SK-N-SH treated with all-trans-retinoic acid at 6 μM for 48 hours (cell line): ENCODE measurements around the gene RYR1.

Experiments
- ATAC-seq: fragments of 200-7000 bp; cut with Tn5 transposase; 3 replicates; pipeline ENCODE4 v1.9.1; 2020; ENCODE audit warnings: mild to moderate bottlenecking, moderate library complexity
- ARNTL ChIP-seq: fragments of 450-650 bp; formaldehyde crosslinking; IDR thresholded peaks from 2 replicates; pipeline ENCODE4 v1.5.0; 2020; ENCODE audit warnings: low read depth, mild to moderate bottlenecking, moderate library complexity, borderline replicate concordance
- BACH2 ChIP-seq: fragments of 250-450 bp; sonication (Bioruptor Pico); IDR thresholded peaks from 2 replicates; pipeline ENCODE4 v1.9.0; 2021; ENCODE audit warnings: mild to moderate bottlenecking, borderline replicate concordance
- CREB5 ChIP-seq: fragments of 250-450 bp; sonication (Bioruptor Pico); IDR thresholded peaks from 2 replicates; pipeline ENCODE4 v1.5.1; 2020; ENCODE audit warnings: low read depth, mild to moderate bottlenecking, moderate library complexity
- CSDC2 ChIP-seq: fragments of 250-450 bp; sonication (Bioruptor Pico); IDR thresholded peaks from 2 replicates; pipeline ENCODE4 v1.5.0; 2020; ENCODE audit warnings: mild to moderate bottlenecking, moderate library complexity
- CSRNP3 ChIP-seq: fragments of 250-450 bp; sonication (Bioruptor Pico); IDR thresholded peaks from 2 replicates; pipeline ENCODE4 v1.5.1; 2021; ENCODE audit warnings: mild to moderate bottlenecking, moderate library complexity
- ESRRG ChIP-seq: fragments of 250-450 bp; sonication (Bioruptor Pico); IDR thresholded peaks from 2 replicates; pipeline ENCODE4 v1.6.1; 2021; ENCODE audit warnings: mild to moderate bottlenecking
- GLIS3 ChIP-seq: fragments of 250-450 bp; sonication (Bioruptor Pico); IDR thresholded peaks from 2 replicates; pipeline ENCODE4 v1.5.0; 2020; ENCODE audit warnings: mild to moderate bottlenecking, moderate library complexity
- ISL1 ChIP-seq: fragments of 250-450 bp; sonication (Bioruptor Pico); IDR thresholded peaks from 2 replicates; pipeline ENCODE4 v2.1.2; 2022; ENCODE audit warnings: mild to moderate bottlenecking, moderate library complexity
- PATZ1 ChIP-seq: fragments of 250-450 bp; sonication (Bioruptor Pico); IDR thresholded peaks from 2 replicates; pipeline ENCODE4 v1.8.0; 2020; ENCODE audit warnings: mild to moderate bottlenecking, moderate library complexity, borderline replicate concordance
- POU6F1 ChIP-seq: fragments of 250-450 bp; sonication (Bioruptor Pico); IDR thresholded peaks from 2 replicates; pipeline ENCODE4 v1.8.0; 2021; ENCODE audit warnings: low read depth, mild to moderate bottlenecking, moderate library complexity, borderline replicate concordance
- PPARA ChIP-seq: fragments of 250-450 bp; sonication (Bioruptor Pico); IDR thresholded peaks from 2 replicates; pipeline ENCODE4 v1.5.0; 2020; ENCODE audit warnings: mild to moderate bottlenecking, borderline replicate concordance
- RARB ChIP-seq: fragments of 250-450 bp; sonication (Bioruptor Pico); IDR thresholded peaks from 2 replicates; pipeline ENCODE4 v1.8.0; 2021; ENCODE audit warnings: mild to moderate bottlenecking, moderate library complexity
- SNAI2 ChIP-seq: fragments of 250-450 bp; sonication (Bioruptor Pico); IDR thresholded peaks from 2 replicates; pipeline ENCODE4 v1.5.0; 2020; ENCODE audit warnings: mild to moderate bottlenecking, moderate library complexity
- TCF4 ChIP-seq: fragments of 250-450 bp; sonication (Bioruptor Pico); IDR thresholded peaks from 2 replicates; pipeline ENCODE4 v1.8.0; 2021; ENCODE audit warnings: mild to moderate bottlenecking, moderate library complexity, borderline replicate concordance
- TOX ChIP-seq: fragments of 250-450 bp; sonication (Bioruptor Pico); IDR thresholded peaks from 2 replicates; pipeline ENCODE4 v1.8.0; 2021; ENCODE audit warnings: mild to moderate bottlenecking, moderate library complexity, borderline replicate concordance
- ZC3H10 ChIP-seq: fragments of 250-450 bp; sonication (Bioruptor Pico); IDR thresholded peaks from 2 replicates; pipeline ENCODE4 v1.5.1; 2021; ENCODE audit warnings: mild to moderate bottlenecking, moderate library complexity
- ZFP3 ChIP-seq: fragments of 250-450 bp; sonication (Bioruptor Pico); IDR thresholded peaks from 2 replicates; pipeline ENCODE4 v1.5.0; 2020; ENCODE audit warnings: mild to moderate bottlenecking, moderate library complexity
- ZFP30 ChIP-seq: fragments of 450-650 bp; formaldehyde crosslinking; IDR thresholded peaks from 2 replicates; pipeline ENCODE4 v1.5.0; 2022; ENCODE audit warnings: mild to moderate bottlenecking, moderate library complexity
- ZNF565 ChIP-seq: fragments of 450-650 bp; formaldehyde crosslinking; conservative IDR thresholded peaks from 2 replicates; pipeline ENCODE4 v1.5.0; 2020; ENCODE audit warnings: low read depth, mild to moderate bottlenecking, moderate library complexity
- ZNF70 ChIP-seq: fragments of 450-650 bp; formaldehyde crosslinking; IDR thresholded peaks from 2 replicates; pipeline ENCODE4 v1.5.0; 2020; ENCODE audit warnings: mild to moderate bottlenecking, moderate library complexity
- ZNF8 ChIP-seq: fragments of 450-650 bp; formaldehyde crosslinking; IDR thresholded peaks from 2 replicates; pipeline ENCODE4 v1.5.0; 2020; ENCODE audit warnings: mild to moderate bottlenecking, moderate library complexity

Gene RYR1

GRCh38 chr19:38519168-38519567 is 85.7 kb downstream of the RYR1 start:
- TF ChIP-seq ISL1 (CRISPR knock-in tag) (no peak), ZNF70 (CRISPR knock-in tag) (no peak), CSRNP3 (CRISPR knock-in tag) (no peak), ZFP3 (CRISPR knock-in tag) (no peak), PATZ1 (CRISPR knock-in tag) (no peak), BACH2 (CRISPR knock-in tag) (no peak), PPARA (CRISPR knock-in tag) (no peak), TOX (CRISPR knock-in tag) (no peak), CREB5 (CRISPR knock-in tag) (no peak), SNAI2 (no peak), GLIS3 (CRISPR knock-in tag) (no peak), POU6F1 (CRISPR knock-in tag) (no peak), ZC3H10 (CRISPR knock-in tag) (no peak), ESRRG (CRISPR knock-in tag) (no peak), ZNF565 (CRISPR knock-in tag) (no peak), ZFP30 (CRISPR knock-in tag) (no peak), CSDC2 (CRISPR knock-in tag) (no peak), RARB (CRISPR knock-in tag) (no peak)
- TF ChIP-seq, all 23 proteins: peak for 0
- no peak for ATAC-seq

GRCh38 chr19:38519988-38520387 is 86.5 kb downstream of the RYR1 start:
- no peak for ATAC-seq
- TF ChIP-seq TCF4 (CRISPR knock-in tag), result no peak
- TF ChIP-seq RARB (CRISPR knock-in tag), result no peak
- no peak for TF ChIP-seq CSRNP3 (CRISPR knock-in tag)
- no peak for TF ChIP-seq POU6F1 (CRISPR knock-in tag)
- TF ChIP-seq ISL1 (CRISPR knock-in tag), result no peak
- no peak for TF ChIP-seq ZNF70 (CRISPR knock-in tag)
- TF ChIP-seq SNAI2, result no peak
- no peak for TF ChIP-seq CSDC2 (CRISPR knock-in tag)
- no peak for TF ChIP-seq ZFP30 (CRISPR knock-in tag)
- TF ChIP-seq GLIS3 (CRISPR knock-in tag), result no peak
- TF ChIP-seq ZNF8 (CRISPR knock-in tag), result no peak
- no peak for TF ChIP-seq ESRRG (CRISPR knock-in tag)

- TF ChIP-seq PPARA (CRISPR knock-in tag), result no peak
- no peak for TF ChIP-seq GLIS3 (CRISPR knock-in tag)
- no peak for TF ChIP-seq CSRNP3 (CRISPR knock-in tag)
- TF ChIP-seq ZNF8 (CRISPR knock-in tag), result no peak
- no peak for TF ChIP-seq TCF4 (CRISPR knock-in tag)
- TF ChIP-seq ARNTL (CRISPR knock-in tag), result no peak
- no peak for TF ChIP-seq ISL1 (CRISPR knock-in tag)
- no peak for TF ChIP-seq BACH2 (CRISPR knock-in tag)
- TF ChIP-seq ZNF565 (CRISPR knock-in tag), result no peak
- no peak for TF ChIP-seq RARB (CRISPR knock-in tag)
- TF ChIP-seq PATZ1 (CRISPR knock-in tag), result no peak
- TF ChIP-seq ZFP30 (CRISPR knock-in tag), result no peak
- TF ChIP-seq CREB5 (CRISPR knock-in tag), result no peak
- ATAC-seq, result no peak
Measured at GRCh38 chr19:38522915-38523314, 89.4 kb downstream of the RYR1 start.
